GM12892 (cell line): ENCODE measurements around the gene BBS4.

Experiments used
- DNase-seq: peaks from one replicate; pipeline ENCODE4 v3.0.0; 2011; ENCODE audit not compliant: insufficient read length
- FAIRE-seq: peaks from 2 replicates; lab custom pipeline; 2011; peaks lifted over from hg19 to GRCh38; lab: Jason Lieb, UNC
- POLR2A ChIP-seq: IDR thresholded peaks from 2 replicates; pipeline ENCODE4 v1.6.1; 2011; ENCODE audit warnings: low read depth, low read length, control low read depth
- POLR2AphosphoS5 ChIP-seq: IDR thresholded peaks from 2 replicates; pipeline ENCODE4 v1.6.1; 2011; ENCODE audit warnings: low read depth, low read length, control low read depth
- TAF1 ChIP-seq: IDR thresholded peaks from 2 replicates; pipeline ENCODE4 v1.6.1; 2011; ENCODE audit warnings: low read depth, mild to moderate bottlenecking, control low read depth, low read length, borderline replicate concordance

BBS4 gene

GRCh38 chr15:72781631-72782030 is 95.6 kb downstream of the BBS4 start:
- DNase-seq: no peak
- TF ChIP-seq POLR2A (no peak), TAF1 (no peak), POLR2AphosphoS5 (no peak)
- FAIRE-seq: no peak

- DNase-seq: no peak
- TF ChIP-seq TAF1 (no peak), POLR2AphosphoS5 (no peak), POLR2A (no peak)
- no peak for FAIRE-seq
Observed at GRCh38 chr15:72782274-72783003, 96.4 kb downstream of the BBS4 start.

DNA sequence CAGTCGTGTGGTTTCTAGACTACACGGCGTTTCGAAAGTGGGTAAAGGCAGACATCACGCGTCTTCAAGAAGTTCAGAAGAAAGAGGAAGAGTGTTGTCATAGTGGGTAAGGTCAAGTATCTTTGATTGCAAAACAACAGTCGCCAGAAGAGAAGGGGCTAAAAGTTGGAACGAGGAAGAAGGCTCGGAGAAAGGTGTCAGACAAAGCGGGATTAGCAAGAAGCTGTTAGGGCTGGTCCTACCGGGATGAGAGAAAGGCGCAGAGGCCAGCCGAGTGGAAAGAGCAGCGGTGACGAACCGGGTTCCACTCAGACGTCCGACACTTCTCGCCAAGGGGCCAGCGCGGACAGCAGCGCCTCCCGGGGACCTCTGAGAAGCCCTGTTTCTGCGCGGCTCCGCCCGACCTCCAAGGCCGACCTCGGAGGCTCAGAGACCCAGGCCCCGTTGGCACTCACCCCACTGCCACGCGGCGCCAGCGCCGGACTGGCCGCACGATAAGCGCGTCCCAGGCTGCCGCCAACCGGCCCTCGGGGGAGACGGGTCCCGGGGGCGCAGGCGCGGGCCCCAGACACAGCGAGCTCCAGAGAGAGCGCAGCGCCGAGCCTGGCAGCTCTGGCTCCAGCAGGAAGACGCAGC is 97.1 kb downstream of the BBS4 start:
- TF ChIP-seq POLR2A (no peak), TAF1 (no peak), POLR2AphosphoS5 (no peak)
- no peak for FAIRE-seq
- DNase-seq: no peak

DNA sequence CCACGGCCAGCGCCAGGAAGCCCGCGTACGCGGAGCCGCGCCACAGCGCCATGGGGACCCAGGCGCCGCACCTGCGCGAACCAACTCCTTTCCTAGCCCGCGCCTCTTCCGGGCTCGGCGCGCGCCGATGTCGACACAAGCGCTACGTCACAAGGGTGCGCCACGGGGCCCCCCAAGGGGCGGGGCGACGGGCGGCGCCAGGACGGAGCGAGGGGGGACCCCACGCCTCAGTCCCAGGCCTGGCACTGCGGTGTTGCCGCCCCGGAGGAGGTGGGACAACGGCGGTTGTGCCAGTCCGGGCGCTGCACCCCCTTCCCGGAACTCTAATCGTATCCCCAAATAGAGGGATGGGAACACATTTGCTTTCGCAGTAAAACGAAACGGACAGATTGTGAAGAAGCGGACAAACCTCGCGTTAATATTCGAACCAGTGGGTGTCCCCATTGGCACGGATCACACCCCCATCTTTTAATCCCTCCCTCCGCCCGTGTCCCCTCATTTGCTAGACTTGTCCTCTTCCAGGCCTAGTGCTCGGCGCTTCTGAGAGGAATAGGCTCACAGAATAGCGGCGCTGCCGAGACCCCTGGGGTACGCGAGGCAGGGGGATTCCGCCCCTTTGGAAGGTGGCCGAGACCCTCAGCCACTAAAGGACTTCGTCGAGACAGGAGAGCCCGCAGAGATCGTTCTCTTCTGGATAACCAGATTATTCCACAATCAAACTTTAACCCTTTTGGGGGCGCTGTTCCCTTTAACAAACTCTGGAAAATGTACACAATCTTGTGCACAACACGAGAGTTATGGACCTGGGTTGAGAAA is 97.8 kb downstream of the BBS4 start, which contains the start of gene ADPGK:
Gene ADPGK, minus strand, starts transcription at position 119 of the 816 bp plus-strand sequence. Its CDS starts 67 bp downstream, at position 52.
- TF ChIP-seq POLR2AphosphoS5 (peak; percentile 94), POLR2A (peak; percentile 93), TAF1 (peak; percentile 83)
- DNase-seq (peak; percentile 91), FAIRE-seq (peak; percentile 93)

- DNase-seq: no peak
- no peak for FAIRE-seq
- TF ChIP-seq TAF1: no peak
- no peak for TF ChIP-seq POLR2AphosphoS5
- TF ChIP-seq POLR2A: no peak
Observed at GRCh38 chr15:72784456-72784876, 98.5 kb downstream of the BBS4 start.

- DNase-seq (no peak), FAIRE-seq (no peak)
- TF ChIP-seq POLR2A: no peak
- TF ChIP-seq POLR2AphosphoS5: no peak
- TF ChIP-seq TAF1: no peak
Observed at GRCh38 chr15:72785432-72785831, 99.4 kb downstream of the BBS4 start.

GRCh38 chr15:72785841-72786240 is 99.8 kb downstream of the BBS4 start:
- TF ChIP-seq POLR2A (no peak), TAF1 (no peak), POLR2AphosphoS5 (no peak)
- DNase-seq (no peak), FAIRE-seq (no peak)

DNA sequence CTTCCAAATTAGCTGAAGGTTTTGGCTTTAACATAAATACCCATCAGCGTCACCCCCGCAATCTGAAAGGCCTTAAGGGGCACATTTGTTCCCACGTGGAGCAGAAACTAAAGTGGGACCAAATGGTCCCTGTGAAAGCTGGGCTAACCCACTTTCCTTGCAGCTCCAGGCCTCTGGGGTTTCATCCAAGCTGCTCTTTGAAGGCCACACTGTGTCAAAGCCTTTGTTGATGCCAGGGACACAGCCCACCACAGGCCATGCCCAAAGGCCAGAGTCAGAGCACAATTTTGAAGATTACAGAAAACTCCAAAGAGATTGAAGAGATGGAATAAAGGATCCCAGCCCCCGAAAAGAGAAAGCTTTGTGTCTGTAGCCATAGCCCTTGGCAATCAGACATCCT is 100.2 kb downstream of the BBS4 start:
- DNase-seq: no peak
- no peak for FAIRE-seq
- TF ChIP-seq TAF1: no peak
- no peak for TF ChIP-seq POLR2AphosphoS5
- TF ChIP-seq POLR2A: no peak

DNA sequence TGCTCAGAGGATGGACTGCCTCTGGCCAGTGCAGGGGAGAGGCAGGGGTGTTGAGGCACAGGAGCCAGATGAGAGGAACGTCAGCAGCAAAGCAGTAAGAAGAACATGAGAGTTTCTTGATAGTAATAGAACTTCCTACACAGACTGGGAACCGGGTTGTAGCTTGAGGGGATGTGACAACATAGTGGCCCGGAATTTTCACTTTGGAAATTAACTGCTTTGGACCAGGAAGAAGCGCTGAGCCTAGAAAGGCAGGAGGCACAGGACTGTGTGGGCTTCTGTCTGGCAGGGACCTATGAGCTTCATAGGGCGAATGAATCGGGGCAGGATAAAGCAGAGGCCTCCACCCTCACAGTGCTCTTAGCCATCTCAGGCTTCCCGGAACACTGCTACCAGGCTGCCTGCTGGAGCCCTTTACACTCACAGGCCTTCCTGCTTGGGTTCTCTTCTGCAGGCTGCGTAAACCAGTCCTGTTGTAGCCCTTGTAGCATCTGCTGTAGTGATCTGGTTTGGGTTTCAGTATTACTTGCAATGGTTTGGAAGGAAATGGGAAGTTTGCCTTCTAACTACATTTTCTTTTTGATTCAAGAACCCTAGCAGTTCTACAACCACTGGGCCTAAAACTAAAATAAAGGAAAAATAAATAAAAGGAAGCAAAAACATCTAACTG is 100.8 kb downstream of the BBS4 start:
- TF ChIP-seq POLR2A (no peak), POLR2AphosphoS5 (no peak), TAF1 (no peak)
- FAIRE-seq (no peak), DNase-seq (no peak)

DNA sequence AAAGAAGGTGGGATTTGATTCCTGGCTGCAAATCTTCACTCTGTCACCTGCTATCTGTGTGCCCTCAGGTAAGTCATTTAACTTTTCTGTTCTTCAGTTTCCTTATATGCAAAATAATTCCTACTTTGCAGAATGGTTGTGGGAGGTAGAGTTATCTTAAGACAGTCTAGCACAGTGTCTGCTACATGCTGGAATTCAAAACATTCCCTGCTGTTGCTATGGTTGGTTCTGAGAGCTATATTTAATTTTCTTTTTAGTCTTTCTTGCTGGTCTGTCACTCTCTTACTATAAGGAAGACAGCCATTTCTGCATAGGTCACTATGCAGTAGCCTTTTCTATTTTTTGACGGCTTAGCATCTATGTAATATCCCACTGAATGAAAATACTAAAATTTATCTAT is 101.5 kb downstream of the BBS4 start:
- no peak for FAIRE-seq
- TF ChIP-seq POLR2AphosphoS5 (no peak), TAF1 (no peak), POLR2A (no peak)
- no peak for DNase-seq
